Esophagus (tissue), 2 donors: Measurements from ENCODE around the gene FOXN3. TPM values are rescaled to one million over a fixed set of nuclear protein-coding genes. Genes with fewer than 3 reads are reported as not detected.

Experiments used
- H3K27ac ChIP-seq, 2 donors: one replicate each; pipeline ENCODE4 v1.5.1; 2013; ENCODE audit warnings: low read depth in 2 of 2, mild to moderate bottlenecking in 2 of 2, inconsistent platforms in 1 of 2, low read length in 1 of 2, moderate library complexity in 1 of 2
- H3K27me3 ChIP-seq, 2 donors: one replicate each; pipeline ENCODE4 v1.6.1; 2013; ENCODE audit warnings: low read length in 2 of 2, control low read depth in 1 of 2, mild to moderate bottlenecking in 1 of 2; ENCODE audit not compliant: insufficient read depth in 2 of 2, control insufficient read depth in 1 of 2
- H3K36me3 ChIP-seq, 2 donors: one replicate each; pipeline ENCODE4 v1.6.1; 2013; ENCODE audit warnings: low read length in 1 of 2; ENCODE audit not compliant: control insufficient read depth in 2 of 2, insufficient read depth in 2 of 2
- H3K4me1 ChIP-seq, 2 donors: one replicate each; pipeline ENCODE4 v1.6.1; 2013; ENCODE audit warnings: low read length in 1 of 2; ENCODE audit not compliant: control insufficient read depth in 2 of 2, insufficient read depth in 2 of 2
- H3K4me3 ChIP-seq, 2 donors: one replicate each; pipeline ENCODE4 v1.5.1; 2013; ENCODE audit warnings: low read length in 2 of 2, mild to moderate bottlenecking in 2 of 2, low read depth in 1 of 2, moderate library complexity in 1 of 2
- H3K9me3 ChIP-seq, 2 donors: one replicate each; pipeline ENCODE4 v1.6.1; 2013; ENCODE audit warnings: mild to moderate bottlenecking in 2 of 2, low read depth in 1 of 2, low read length in 1 of 2, moderate library complexity in 1 of 2; ENCODE audit not compliant: control insufficient read depth in 2 of 2, insufficient read depth in 1 of 2
- WGBS, 2 donors: extraction: QIAGEN DNeasy Blood & Tissue Kit; methylation state at CpG; one replicate each; pipeline ENCODE4 v1.1.7; 2013; 5-methylcytosine and 5-hydroxymethylcytosine counted together
- polyA plus RNA-seq, 2 donors: library from polyadenylated mRNA; stranded (reverse); fragments of 200-250 nt; gene quantifications; one replicate each; pipeline ENCODE4 v1.2.3, GENCODE V29; 2013
- donor health status: healthy with polysubstance abuse.
- donor health status: Bipolar disorder and iron deficiency.

Gene FOXN3
- polyA plus RNA-seq, 2 donors = 10.3 to 14.1 TPM

GRCh38 chr14:89451229-89451628 lies 34.2 kb upstream of the FOXN3 start:
- Histone ChIP-seq H3K27me3 (no peaks in the 10 kb centered on the region), H3K9me3 (no peaks in the 10 kb centered on the region), H3K36me3 (peaks cover 0 to 2% of the 10 kb centered on the region in 2 donors), H3K4me3 (no peak overlapping the region), H3K4me1 (peaks cover 0 to 3% of the 10 kb centered on the region in 2 donors), H3K27ac (no peak overlapping the region)
- 95 to 98% methylated on average over 9 of the region's 9 CpGs for WGBS, 2 donors

- H3K36me3 ChIP-seq = peaks cover 0 to 2% of the 10 kb centered on the region in 2 donors
- 88 to 89% methylated on average over 14 of the region's 14 CpGs for WGBS, 2 donors
- H3K4me1 ChIP-seq = peaks cover 1 to 4% of the 10 kb centered on the region in 2 donors
- H3K27ac ChIP-seq = no peak overlapping the region
- H3K27me3 ChIP-seq = no peaks in the 10 kb centered on the region
- no peak overlapping the region for H3K4me3 ChIP-seq
- no peaks in the 10 kb centered on the region for H3K9me3 ChIP-seq
Measured at GRCh38 chr14:89447182-89447944, 30.3 kb upstream of the FOXN3 start.

GRCh38 chr14:89445273-89445973 lies 28.4 kb upstream of the FOXN3 start:
- Histone ChIP-seq H3K27ac (no peak overlapping the region), H3K4me1 (peaks cover 2 to 4% of the 10 kb centered on the region in 2 donors), H3K36me3 (no peaks in the 10 kb centered on the region), H3K27me3 (no peaks in the 10 kb centered on the region), H3K9me3 (no peaks in the 10 kb centered on the region), H3K4me3 (no peak overlapping the region)
- WGBS, 2 donors = 69 to 70% methylated on average over 4 of the region's 4 CpGs

- Histone ChIP-seq H3K36me3 (no peaks in the 10 kb centered on the region), H3K27ac (no peak overlapping the region), H3K27me3 (no peaks in the 10 kb centered on the region), H3K9me3 (no peaks in the 10 kb centered on the region), H3K4me3 (no peak overlapping the region), H3K4me1 (peaks cover 2 to 4% of the 10 kb centered on the region in 2 donors)
- WGBS, 2 donors = 85 to 86% methylated on average over 10 of the region's 10 CpGs
Measured at GRCh38 chr14:89444516-89445125, 27.6 kb upstream of the FOXN3 start.

- H3K27ac ChIP-seq = no peak overlapping the region
- no peak overlapping the region for H3K4me3 ChIP-seq
- no peaks in the 10 kb centered on the region for H3K27me3 ChIP-seq
- WGBS, 2 donors = 76 to 78% methylated on average over 3 of the region's 3 CpGs
- peaks cover 2 to 4% of the 10 kb centered on the region in 2 donors for H3K4me1 ChIP-seq
- H3K9me3 ChIP-seq = no peaks in the 10 kb centered on the region
- no peaks in the 10 kb centered on the region for H3K36me3 ChIP-seq
Measured at GRCh38 chr14:89444044-89444443, 27.0 kb upstream of the FOXN3 start.

- no peaks in the 10 kb centered on the region for H3K36me3 ChIP-seq
- H3K9me3 ChIP-seq = no peaks in the 10 kb centered on the region
- H3K27me3 ChIP-seq = no peaks in the 10 kb centered on the region
- 41 to 48% methylated on average over 3 of the region's 3 CpGs for WGBS, 2 donors
- no peak overlapping the region for H3K4me3 ChIP-seq
- no peak overlapping the region for H3K27ac ChIP-seq
- peaks cover 2 to 4% of the 10 kb centered on the region in 2 donors for H3K4me1 ChIP-seq
Measured at GRCh38 chr14:89443042-89443629, 26.1 kb upstream of the FOXN3 start.

- no peaks in the 10 kb centered on the region for H3K9me3 ChIP-seq
- WGBS, 2 donors = 85 to 87% methylated on average over 4 of the region's 4 CpGs
- H3K36me3 ChIP-seq = no peaks in the 10 kb centered on the region
- H3K27me3 ChIP-seq = no peaks in the 10 kb centered on the region
- peaks cover 2 to 4% of the 10 kb centered on the region in 2 donors for H3K4me1 ChIP-seq
- H3K27ac ChIP-seq = no peak overlapping the region
- no peak overlapping the region for H3K4me3 ChIP-seq
Measured at GRCh38 chr14:89442280-89442679, 25.2 kb upstream of the FOXN3 start.

GRCh38 chr14:89440986-89441909 lies 24.2 kb upstream of the FOXN3 start:
- H3K27ac ChIP-seq = no peak overlapping the region
- H3K4me1 ChIP-seq = peaks cover 2 to 4% of the 10 kb centered on the region in 2 donors
- H3K4me3 ChIP-seq = no peak overlapping the region
- no peaks in the 10 kb centered on the region for H3K9me3 ChIP-seq
- H3K27me3 ChIP-seq = no peaks in the 10 kb centered on the region
- H3K36me3 ChIP-seq = no peaks in the 10 kb centered on the region
- WGBS, 2 donors = 84 to 87% methylated on average over 9 to 11 of the region's 11 CpGs
